Cardiac fibroblast (primary cell): ENCODE results near the gene TBC1D1.

Source experiments
- DNase-seq, 2 donors: peaks; one replicate each; pipeline versions ENCODE4 v3.0.0 to v3.0.0-alpha.2; 2010; ENCODE audit warnings: low read depth in 2 of 2
- H3K4me3 ChIP-seq, 2 donors: replicated peaks in 1 of 2; 1 replicate in 1 of 2; 2 replicates in 1 of 2; pipeline ENCODE4 v1.5.1; 2011; ENCODE audit warnings: low read depth in 2 of 2, low read length in 2 of 2, mild to moderate bottlenecking in 2 of 2, moderate library complexity in 1 of 2
- TF ChIP-seq, protein P1 (sequence below): IDR thresholded peaks from one replicate; pipeline ENCODE4 v1.5.1; 2011; ENCODE audit warnings: low read depth, mild to moderate bottlenecking, low read length, inconsistent platforms

The TBC1D1 gene, protein sequence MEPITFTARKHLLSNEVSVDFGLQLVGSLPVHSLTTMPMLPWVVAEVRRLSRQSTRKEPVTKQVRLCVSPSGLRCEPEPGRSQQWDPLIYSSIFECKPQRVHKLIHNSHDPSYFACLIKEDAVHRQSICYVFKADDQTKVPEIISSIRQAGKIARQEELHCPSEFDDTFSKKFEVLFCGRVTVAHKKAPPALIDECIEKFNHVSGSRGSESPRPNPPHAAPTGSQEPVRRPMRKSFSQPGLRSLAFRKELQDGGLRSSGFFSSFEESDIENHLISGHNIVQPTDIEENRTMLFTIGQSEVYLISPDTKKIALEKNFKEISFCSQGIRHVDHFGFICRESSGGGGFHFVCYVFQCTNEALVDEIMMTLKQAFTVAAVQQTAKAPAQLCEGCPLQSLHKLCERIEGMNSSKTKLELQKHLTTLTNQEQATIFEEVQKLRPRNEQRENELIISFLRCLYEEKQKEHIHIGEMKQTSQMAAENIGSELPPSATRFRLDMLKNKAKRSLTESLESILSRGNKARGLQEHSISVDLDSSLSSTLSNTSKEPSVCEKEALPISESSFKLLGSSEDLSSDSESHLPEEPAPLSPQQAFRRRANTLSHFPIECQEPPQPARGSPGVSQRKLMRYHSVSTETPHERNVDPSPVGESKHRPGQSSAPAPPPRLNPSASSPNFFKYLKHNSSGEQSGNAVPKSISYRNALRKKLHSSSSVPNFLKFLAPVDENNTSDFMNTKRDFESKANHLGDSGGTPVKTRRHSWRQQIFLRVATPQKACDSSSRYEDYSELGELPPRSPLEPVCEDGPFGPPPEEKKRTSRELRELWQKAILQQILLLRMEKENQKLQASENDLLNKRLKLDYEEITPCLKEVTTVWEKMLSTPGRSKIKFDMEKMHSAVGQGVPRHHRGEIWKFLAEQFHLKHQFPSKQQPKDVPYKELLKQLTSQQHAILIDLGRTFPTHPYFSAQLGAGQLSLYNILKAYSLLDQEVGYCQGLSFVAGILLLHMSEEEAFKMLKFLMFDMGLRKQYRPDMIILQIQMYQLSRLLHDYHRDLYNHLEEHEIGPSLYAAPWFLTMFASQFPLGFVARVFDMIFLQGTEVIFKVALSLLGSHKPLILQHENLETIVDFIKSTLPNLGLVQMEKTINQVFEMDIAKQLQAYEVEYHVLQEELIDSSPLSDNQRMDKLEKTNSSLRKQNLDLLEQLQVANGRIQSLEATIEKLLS (N-terminal part only)

DNA sequence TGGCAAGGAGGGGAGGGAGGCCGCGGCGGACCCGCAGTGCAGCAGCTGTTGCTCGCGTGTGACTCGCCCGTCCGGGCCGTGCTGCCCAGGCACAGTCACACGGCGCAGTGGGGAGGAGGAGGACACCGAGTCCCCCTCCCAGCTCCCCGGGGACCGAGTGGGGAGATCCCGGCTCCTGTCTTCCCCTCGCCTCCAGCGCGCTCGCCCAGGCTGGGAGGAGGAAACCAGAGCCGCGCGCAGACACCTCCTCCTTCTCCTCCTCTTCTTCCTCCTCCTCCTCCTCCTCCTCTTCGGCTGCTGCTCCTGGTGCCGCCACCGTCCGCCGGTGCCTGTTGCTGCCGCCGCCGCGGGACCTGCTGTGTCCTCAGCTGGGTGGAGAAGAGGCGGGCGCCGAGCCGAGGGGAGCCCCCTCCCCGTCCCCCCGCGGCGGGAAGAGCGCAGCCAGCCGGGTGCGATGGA is at the start of gene TBC1D1:
TBC1D1 (plus strand) TSS at position 284 of the 459 bp plus-strand sequence. CDS start 11,012 bp downstream, outside the sequence.
- peak within 1 kb of the TSS; percentile 72 to 75 for H3K4me3 ChIP-seq
- TF ChIP-seq, protein P1, sequence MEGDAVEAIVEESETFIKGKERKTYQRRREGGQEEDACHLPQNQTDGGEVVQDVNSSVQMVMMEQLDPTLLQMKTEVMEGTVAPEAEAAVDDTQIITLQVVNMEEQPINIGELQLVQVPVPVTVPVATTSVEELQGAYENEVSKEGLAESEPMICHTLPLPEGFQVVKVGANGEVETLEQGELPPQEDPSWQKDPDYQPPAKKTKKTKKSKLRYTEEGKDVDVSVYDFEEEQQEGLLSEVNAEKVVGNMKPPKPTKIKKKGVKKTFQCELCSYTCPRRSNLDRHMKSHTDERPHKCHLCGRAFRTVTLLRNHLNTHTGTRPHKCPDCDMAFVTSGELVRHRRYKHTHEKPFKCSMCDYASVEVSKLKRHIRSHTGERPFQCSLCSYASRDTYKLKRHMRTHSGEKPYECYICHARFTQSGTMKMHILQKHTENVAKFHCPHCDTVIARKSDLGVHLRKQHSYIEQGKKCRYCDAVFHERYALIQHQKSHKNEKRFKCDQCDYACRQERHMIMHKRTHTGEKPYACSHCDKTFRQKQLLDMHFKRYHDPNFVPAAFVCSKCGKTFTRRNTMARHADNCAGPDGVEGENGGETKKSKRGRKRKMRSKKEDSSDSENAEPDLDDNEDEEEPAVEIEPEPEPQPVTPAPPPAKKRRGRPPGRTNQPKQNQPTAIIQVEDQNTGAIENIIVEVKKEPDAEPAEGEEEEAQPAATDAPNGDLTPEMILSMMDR = no peak
- no peak for DNase-seq

DNA sequence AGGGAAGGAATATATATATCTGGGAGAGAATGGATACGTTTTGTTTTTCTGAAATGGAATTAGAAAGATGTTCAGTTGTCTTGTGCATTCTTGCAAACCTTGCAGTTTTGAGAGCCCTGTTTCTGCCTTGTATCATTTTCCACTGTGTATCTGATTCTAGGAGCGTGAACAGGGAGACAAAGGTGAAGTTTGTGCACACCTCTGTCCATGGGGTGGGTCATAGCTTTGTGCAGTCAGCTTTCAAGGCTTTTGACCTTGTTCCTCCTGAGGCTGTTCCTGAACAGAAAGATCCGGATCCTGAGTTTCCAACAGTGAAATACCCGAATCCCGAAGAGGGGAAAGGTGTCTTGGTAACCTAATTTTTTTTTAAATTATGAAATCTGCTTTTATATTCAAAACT is 46.7 kb upstream of the TBC1D1 start:
- H3K4me3 ChIP-seq = no peak overlapping the region
- no peak for DNase-seq
- TF ChIP-seq, protein P1 = no peak

DNA sequence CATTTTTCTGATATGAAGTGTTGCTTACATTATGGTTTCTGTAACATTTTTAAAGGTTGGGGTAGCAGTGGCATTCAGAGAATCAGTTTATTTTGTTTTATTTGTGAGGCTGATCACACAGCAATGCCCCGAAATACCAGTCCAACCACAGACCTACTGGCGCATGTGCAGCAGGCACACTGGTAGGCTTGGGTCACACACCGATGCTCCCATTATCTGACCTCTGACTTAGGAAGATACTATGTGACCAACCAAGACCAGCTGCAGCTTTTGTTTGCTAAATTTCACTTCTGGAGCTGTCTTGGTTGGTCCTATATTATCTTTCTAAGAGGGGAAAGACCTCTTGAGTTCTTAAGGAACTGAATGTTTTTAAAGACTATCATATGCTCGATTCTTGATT is 45.7 kb upstream of the TBC1D1 start:
- TF ChIP-seq, protein P1 = no peak
- no peak for DNase-seq
- H3K4me3 ChIP-seq = no peak overlapping the region

DNA sequence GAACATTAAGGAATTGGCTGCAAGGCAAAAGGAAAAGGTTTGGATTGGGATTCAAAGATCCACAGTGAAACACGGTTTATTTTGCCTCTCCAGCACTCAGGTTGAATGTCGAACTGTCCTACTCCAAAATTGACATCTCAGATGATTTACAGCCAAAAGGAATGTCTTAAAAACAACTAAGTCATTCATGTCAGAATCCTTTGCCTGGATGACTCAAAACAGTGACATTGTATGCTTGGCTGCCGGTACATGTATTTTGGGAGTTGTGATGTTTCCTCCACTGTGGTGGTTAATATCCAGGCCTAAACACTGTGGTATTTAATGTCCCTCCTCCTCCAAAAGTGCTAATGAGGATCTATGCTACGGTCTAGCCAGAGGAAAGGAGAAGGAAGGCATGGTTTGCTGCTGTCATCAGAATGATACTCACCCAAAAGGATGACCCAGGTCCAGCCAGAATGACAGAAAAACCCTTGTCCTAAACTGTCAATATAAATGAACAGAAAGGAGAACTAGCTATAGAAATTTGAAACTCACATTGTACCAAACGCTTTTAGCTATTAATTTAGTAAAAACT is 43.5 kb upstream of the TBC1D1 start:
- no peak overlapping the region for H3K4me3 ChIP-seq
- TF ChIP-seq, protein P1 = no peak
- DNase-seq = no peak

DNA sequence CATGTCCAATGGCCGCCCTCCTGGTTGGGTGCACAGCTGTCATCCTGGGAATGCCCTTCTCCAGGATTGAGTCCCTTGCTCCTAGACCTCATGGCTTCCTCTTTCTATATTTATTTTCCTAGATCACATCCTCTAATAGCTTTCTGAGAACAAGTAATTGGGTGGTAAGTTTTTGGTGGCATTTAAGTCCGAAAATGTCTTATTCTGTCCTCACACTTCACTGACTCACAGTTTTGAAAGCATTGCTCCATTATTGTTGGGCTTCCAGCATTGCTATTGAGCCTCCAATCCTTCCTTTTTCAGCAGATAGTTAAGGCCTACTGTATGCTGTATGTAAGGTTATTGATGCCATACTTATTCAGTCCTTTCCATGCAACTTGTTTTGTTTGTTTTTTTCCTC is 38.5 kb upstream of the TBC1D1 start:
- no peak overlapping the region for H3K4me3 ChIP-seq
- no peak for DNase-seq
- TF ChIP-seq, protein P1 = no peak

DNA sequence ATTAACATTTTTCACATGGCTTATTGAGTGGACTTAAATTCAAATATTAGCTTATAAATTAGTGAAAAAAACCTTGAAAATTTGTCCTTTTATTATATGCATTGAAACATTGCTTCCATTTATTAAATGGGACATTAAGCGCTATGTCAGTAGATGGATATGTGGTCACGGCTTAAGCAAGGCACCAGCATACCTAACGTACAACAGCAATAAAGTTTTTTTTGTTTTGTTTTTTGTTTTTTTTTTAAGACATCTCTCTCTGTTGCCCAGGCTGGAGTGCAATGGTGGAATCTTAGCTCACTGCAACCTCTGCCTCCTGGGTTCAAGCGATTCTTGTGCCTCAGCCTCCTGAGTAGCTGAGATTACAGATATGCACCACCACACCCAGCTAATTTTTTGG is 32.8 kb upstream of the TBC1D1 start:
- DNase-seq = no peak
- TF ChIP-seq, protein P1 = no peak
- H3K4me3 ChIP-seq = no peak overlapping the region
